ENCODE results near the gene DAG1.
A peak's percentile ranks its signal among the peaks of the same experiment; 100 is the strongest.

The DAG1 gene

GRCh38 chr3:49469936-49470713 lies at the start of gene DAG1:
Gene DAG1, plus strand, starts transcription at chr3:49470267. Its CDS starts 40,268 bp downstream, at chr3:49510535.
- DNase-seq (ENCODE audit: low spot score): peak; percentile 97

DNA sequence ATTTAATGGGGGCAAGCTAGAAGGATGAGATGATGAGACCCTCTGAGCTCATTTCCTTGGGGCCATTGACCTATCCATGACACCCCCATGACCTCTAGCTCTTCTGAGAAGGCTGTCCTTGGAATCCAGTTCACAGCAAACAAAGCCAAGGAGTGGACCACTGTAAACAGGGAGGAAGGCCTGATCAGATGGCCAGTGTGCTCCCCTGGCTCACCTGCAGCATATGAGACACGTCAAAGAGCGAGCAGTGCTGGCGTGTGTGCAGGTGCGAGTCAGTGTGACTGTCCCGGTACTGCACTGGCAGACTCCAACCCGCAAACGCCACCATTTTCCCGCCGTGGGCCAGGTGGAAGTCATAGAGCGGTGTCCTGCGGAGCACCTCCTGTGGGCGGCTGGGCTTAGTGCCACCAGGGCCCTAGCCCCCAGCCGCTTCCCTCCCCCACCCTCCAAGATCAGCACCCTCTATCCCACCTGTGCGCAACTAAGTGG lies 48.1 kb upstream of the DAG1 start:
- DNase-seq (ENCODE audit: low spot score): no peak

GRCh38 chr3:49422379-49423248 lies 47.5 kb upstream of the DAG1 start, which contains the start of gene AMT:
Gene AMT, minus strand, starts transcription at chr3:49422473. Its CDS starts 23 bp downstream, at chr3:49422450.
- no peak for DNase-seq (ENCODE audit: low spot score)

DNA sequence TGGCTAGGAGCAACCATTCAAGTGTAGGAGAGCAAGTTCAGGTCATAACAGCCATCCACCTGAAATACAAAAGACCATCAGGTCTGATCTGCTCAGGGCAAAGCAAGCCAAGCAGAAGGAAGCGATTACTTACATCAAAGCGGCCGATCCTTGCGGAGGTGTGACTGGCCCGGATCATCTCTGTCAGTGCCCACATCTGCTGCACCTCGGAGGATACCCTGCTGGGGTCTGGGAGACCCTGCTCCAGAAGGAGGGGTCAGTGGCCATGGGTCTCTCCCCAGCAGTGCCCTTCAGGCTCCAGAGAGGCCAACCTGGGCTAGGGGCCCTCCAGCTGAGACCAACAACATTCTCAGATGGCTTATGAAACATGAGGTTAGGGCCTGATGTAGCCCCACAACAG lies 45.3 kb upstream of the DAG1 start:
- DNase-seq (ENCODE audit: low spot score): no peak

- no peak for DNase-seq (ENCODE audit: low spot score)
These were observed 42.5 kb upstream of the DAG1 start for GRCh38 chr3:49427586-49427985.

- peak; percentile 69 for DNase-seq (ENCODE audit: low spot score)
These were observed 41.4 kb upstream of the DAG1 start for GRCh38 chr3:49428752-49429080.

DNA sequence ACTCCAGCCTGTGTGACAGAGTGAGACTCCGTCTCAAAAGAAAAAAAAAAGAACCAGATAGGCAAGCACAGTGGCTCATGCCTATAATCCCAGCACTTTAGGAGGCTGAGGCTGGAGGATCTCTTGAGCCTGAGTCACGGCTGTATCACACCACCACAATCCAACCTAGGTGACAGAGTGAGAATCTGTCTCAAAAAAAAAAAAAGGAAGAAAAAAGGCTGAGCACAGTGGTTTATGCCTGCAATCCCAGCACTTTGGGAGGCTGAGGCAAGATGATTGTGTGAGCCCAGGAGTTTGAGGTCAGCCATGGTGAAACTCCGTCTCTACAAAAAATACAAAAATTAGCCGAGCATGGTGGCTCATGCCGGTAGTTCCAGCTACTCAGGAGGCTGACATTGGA lies 35.3 kb upstream of the DAG1 start:
- no peak for DNase-seq (ENCODE audit: low spot score)

DNA sequence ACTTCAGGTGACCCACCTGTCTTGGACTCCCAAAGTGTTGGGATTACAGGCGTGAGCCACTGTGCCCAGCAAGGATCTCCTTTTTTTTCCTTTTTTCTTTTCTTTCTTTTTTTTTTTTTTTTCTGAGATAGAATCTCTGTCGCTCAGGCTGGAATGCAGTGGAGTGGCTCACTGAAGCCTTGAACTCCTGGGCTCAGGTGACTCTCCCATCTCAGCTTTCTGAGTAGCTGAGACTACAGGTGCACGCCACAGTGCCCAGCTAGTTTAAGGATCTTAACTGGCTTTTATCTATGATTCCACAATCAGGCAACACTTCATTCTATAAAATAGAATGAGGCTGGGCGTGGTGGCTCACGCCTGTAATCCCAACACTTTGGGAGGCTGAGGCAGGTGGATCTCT lies 24.7 kb upstream of the DAG1 start:
- no peak for DNase-seq (ENCODE audit: low spot score)

DNA sequence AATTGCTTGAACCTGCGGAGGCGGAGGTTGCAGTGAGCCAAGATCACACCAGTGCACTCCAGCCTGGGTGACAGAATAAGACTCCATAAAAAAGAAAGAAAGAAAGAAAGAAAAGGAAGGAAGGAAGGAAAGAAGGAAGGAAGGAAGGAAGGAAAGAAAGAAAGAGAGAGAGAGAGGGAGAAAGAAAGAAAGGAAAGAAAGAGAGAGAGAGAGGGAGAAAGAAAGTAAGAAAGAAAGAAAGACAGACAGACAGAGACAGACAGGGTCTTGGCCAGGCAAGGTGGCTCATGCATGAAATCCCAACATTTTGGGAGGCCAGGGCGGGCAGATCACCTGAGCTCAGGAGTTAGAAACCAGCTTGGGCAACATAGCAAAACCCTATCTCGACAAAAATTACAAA lies 16.4 kb upstream of the DAG1 start:
- no peak for DNase-seq (ENCODE audit: low spot score)

DNA sequence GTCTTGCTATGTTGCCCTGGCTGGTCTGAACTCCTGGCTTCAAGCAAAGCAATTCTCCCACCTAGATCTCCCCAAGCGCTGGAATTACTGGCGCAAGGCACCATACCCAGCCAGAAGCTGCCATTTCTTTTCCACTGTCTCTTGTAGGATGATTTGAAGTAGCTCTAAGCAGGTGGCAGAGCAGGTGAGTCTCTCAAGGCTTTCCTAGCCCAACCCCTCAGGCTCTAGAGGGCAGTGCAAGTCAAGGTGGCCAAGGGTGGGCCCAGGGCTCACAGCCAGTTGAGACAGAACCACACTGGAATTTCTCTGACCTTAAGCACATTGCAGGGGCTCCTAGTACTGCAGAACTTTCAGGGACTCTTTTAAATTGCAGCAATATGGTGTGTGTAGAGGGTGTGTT lies 15.6 kb upstream of the DAG1 start:
- no peak for DNase-seq (ENCODE audit: low spot score)

DNA sequence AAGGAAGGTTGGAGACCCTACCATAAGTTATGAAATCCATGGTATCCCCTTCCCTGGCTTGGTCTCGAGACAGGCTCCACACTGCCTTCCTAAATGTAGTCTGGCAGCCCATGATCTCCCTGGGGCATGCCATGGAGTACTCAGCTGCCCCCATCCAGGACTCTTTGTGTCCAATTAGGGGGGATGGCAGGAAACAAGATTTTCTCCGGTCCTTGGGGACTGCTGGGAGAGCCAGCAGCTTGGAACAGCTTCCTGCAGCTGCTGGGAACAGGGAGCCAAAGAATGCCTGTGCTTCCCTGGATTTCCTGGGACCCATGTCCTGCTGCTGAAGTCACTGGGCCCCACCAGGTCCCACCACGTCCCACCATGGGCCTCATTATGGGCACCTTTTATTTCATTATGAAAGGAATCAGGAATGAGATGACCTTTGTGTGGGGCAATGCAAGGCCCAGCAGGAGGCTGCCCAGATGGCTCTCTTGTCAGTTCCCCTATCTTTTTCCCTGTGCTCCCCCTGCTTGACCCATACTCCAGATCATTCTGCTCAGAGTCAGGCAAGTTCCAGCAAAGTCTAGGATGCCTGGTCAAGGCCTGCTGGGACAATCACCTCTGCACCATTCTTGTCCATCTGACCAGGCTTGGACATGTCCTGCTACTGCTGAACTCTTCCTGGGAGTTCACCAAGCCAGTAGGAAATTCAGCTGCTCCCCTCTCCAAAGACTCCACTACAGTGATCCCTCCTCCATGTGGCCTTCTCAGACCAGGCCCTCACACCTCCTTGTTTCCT lies 15.0 kb upstream of the DAG1 start:
- DNase-seq (ENCODE audit: low spot score): no peak

DNA sequence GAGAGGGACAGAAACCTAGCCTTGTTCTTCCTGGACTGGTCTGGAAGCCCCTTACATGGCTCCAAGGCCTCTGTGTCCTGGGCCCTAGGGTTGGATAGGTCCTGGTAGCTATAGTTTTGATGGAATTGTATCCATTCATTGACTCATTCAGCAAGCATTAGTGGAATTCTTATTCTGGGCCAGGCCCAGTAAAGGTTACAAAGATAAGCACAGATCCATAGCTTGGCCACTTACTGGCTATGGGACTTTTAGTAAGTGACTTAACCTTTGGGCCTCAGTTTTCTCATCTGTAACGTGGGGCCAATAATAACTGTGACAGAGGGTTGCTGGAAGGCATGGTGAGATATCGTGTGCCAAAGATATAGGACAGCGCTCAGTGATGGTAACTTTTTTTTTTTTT lies 13.6 kb upstream of the DAG1 start:
- DNase-seq (ENCODE audit: low spot score): no peak

DNA sequence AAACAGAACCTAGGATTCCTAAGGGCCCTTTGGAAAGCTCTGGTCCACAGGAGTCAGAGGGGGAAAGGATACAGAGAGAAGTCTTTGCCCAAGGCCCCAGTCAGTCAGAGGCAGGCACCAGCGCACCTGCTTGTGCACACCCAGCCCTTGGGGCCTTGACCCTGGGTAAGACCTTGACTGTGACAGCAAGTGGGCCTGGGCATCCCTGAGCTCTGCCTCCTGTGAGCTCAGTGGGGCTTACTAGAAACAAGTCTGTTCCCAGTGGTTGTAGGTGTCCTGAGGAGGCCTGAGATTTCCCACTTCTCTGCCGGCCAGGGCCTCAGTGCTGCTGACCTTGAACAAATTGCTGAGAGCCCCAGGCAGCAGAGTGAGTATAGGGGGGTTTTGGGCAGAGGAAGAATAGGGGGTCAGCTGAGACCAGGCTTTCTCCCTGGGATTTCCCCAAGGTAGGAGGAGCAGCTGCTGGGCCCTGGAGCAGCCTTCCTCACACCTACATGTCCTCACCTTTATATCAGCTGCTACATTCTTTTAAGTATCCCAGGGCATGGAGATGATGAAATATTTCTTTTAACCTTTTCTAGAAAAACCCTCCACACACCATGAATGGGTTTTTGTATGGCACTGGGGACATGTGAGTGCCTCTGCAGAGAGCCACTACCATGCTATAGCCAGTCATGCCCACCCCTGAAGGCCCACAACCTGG lies 9.7 kb upstream of the DAG1 start:
- DNase-seq (ENCODE audit: low spot score): no peak

GRCh38 chr3:49460956-49461355 lies 9.1 kb upstream of the DAG1 start:
- no peak for DNase-seq (ENCODE audit: low spot score)

GRCh38 chr3:49461443-49462171 lies 8.5 kb upstream of the DAG1 start:
- DNase-seq (ENCODE audit: low spot score): no peak

GRCh38 chr3:49462222-49462621 lies 7.8 kb upstream of the DAG1 start:
- no peak for DNase-seq (ENCODE audit: low spot score)

DNA sequence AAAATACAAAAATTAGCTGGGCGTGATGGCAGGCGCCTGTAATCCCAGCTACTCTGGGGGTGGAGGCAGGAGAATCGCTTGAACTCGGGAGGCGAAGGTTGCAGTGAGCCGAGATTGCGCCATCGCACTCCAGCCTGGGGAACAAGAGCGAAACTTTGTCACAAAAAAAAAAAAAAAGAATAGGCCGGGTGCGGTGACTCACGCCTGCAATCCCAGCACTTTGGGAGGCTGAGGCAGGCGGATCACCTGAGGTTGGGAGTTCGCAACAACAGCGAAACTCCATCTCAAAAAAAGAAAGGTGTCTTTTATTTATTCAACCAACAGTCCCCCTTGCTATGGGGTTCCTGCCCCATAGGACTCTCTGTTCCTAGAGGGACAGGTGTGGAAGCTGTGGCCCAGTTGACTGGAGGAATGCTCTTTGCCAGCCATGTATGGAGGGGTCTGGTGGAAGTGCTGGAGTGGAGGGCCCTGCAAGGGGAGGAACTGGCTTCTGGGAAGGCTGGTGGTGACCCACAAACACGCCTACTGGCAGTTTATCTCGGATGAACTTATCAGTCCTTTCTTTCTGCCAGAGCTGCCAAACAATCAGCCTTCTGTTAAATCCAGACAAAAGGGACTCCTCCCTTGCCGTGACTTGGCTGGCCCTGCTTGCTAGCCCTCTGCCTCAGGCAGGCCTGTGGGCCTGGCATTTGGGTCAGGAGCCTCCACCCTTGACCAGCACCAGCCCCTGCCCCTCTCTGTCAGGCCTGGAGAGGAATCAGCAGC lies 4.6 kb upstream of the DAG1 start:
- DNase-seq (ENCODE audit: low spot score): peak; percentile 23

- no peak for DNase-seq (ENCODE audit: low spot score)
These were observed 4.0 kb upstream of the DAG1 start for GRCh38 chr3:49466085-49466484.

- peak; percentile 67 for DNase-seq (ENCODE audit: low spot score)
These were observed 781 bp upstream of the DAG1 start for GRCh38 chr3:49469037-49469935.
